H1 (cell line): ENCODE measurements around the gene DHX38. TPM values are rescaled to one million over a fixed set of nuclear protein-coding genes. Genes with fewer than 3 reads are reported as not detected.

Source experiments
- CTCF ChIA-PET: fragments of 300-600 bp; sonication (Branson Sonifier 250); formaldehyde crosslinking; loops from one replicate; lab custom pipeline; 2021; ENCODE audit not compliant: partially characterized antibody; lab: Charles Lee
- POLR2A ChIA-PET: fragments of 300-600 bp; sonication (Branson Sonifier 250); formaldehyde crosslinking; loops from one replicate; lab custom pipeline; 2021; ENCODE audit warnings: inconsistent platforms; ENCODE audit not compliant: partially characterized antibody; lab: Charles Lee
- DNase-seq, 2 experiments: peaks; one replicate each; pipeline versions ENCODE4 v3.0.0 to v3.0.0-alpha.2; 2010 to 2022; ENCODE audit warnings: low spot score in 2 of 2, low read depth in 1 of 2, mixed read lengths in 1 of 2
- FAIRE-seq: peaks from 2 replicates; lab custom pipeline; 2011; peaks lifted over from hg19 to GRCh38; lab: Jason Lieb, UNC
- H2AFZ ChIP-seq: 2 replicates; pipeline ENCODE4 v1.8.1; 2012; ENCODE audit warnings: low read length, inconsistent platforms
- H2AK5ac ChIP-seq: 2 replicates; pipeline ENCODE4 v1.6.1; 2013; ENCODE audit warnings: low read depth, low read length
- H2BK120ac ChIP-seq: replicated peaks from 2 replicates; pipeline ENCODE3; 2013; ENCODE audit warnings: low read depth, low read length, inconsistent platforms
- H2BK12ac ChIP-seq: 2 replicates; pipeline ENCODE4 v1.6.1; 2013; ENCODE audit warnings: low read depth, low read length
- H2BK15ac ChIP-seq: 2 replicates; pipeline ENCODE4 v1.6.1; 2013; ENCODE audit warnings: low read length
- H2BK20ac ChIP-seq: 2 replicates; pipeline ENCODE4 v1.6.1; 2013; ENCODE audit warnings: low read length
- H2BK5ac ChIP-seq: 2 replicates; pipeline ENCODE4 v1.6.1; 2013; ENCODE audit warnings: low read depth, low read length
- H3K14ac ChIP-seq: 2 replicates; pipeline ENCODE4 v1.6.1; 2013; ENCODE audit warnings: inconsistent platforms; ENCODE audit not compliant: insufficient read length
- H3K18ac ChIP-seq: 2 replicates; pipeline ENCODE4 v1.6.1; 2013; ENCODE audit warnings: low read length; ENCODE audit errors: extremely low read depth
- H3K23ac ChIP-seq: 2 replicates; pipeline ENCODE4 v1.6.1; 2013; ENCODE audit warnings: inconsistent platforms; ENCODE audit not compliant: insufficient read length
- H3K23me2 ChIP-seq: 2 replicates; pipeline ENCODE4 v1.6.1; 2013; ENCODE audit warnings: low read depth, low read length
- H3K27ac ChIP-seq: 2 replicates; pipeline ENCODE4 v1.6.1; 2011; ENCODE audit warnings: low read depth, low read length, inconsistent platforms
- H3K27me3 ChIP-seq, 4 experiments: replicated peaks in 1 of 4; 1 replicate in 1 of 4; 2 replicates in 3 of 4; pipeline versions ENCODE4 v1.6.1 to v1.8.1; 2011 to 2013; ENCODE audit warnings: low read length in 3 of 4, mild to moderate bottlenecking in 3 of 4, inconsistent platforms in 2 of 4, mixed read lengths in 2 of 4, moderate library complexity in 1 of 4; ENCODE audit not compliant: control insufficient read depth in 3 of 4, insufficient read depth in 3 of 4; ENCODE audit errors: extremely low read depth in 1 of 4
- H3K36me3 ChIP-seq, 4 experiments: 2 replicates each; pipeline versions ENCODE4 v1.6.1 to v1.8.1; 2011 to 2013; ENCODE audit warnings: mild to moderate bottlenecking in 4 of 4, low read length in 3 of 4, moderate library complexity in 2 of 4, control low read depth in 1 of 4, inconsistent platforms in 1 of 4; ENCODE audit not compliant: insufficient read depth in 4 of 4, control insufficient read depth in 2 of 4
- H3K4ac ChIP-seq: replicated peaks from 2 replicates; pipeline ENCODE3; 2013; ENCODE audit warnings: low read length, low read depth, mixed read lengths, inconsistent platforms; ENCODE audit not compliant: insufficient read length
- H3K4me1 ChIP-seq, 4 experiments: replicated peaks in 1 of 4; 1 replicate in 1 of 4; 2 replicates in 3 of 4; pipeline versions ENCODE4 v1.6.1 to v1.8.1; 2011 to 2013; ENCODE audit warnings: low read length in 3 of 4, inconsistent platforms in 2 of 4, mixed read lengths in 1 of 4; ENCODE audit not compliant: insufficient read depth in 4 of 4, control insufficient read depth in 3 of 4
- H3K4me2 ChIP-seq, 2 experiments: 2 replicates each; pipeline versions ENCODE4 v1.6.1 to v1.8.1; 2011 to 2013; ENCODE audit warnings: low read depth in 2 of 2, low read length in 2 of 2, control low read depth in 1 of 2, inconsistent platforms in 1 of 2, mild to moderate bottlenecking in 1 of 2; ENCODE audit not compliant: insufficient read depth in 1 of 2
- H3K4me3 ChIP-seq, 4 experiments: fragments of 200-600, 300-600 bp in 1 of 4; sonication (generic), shearing (Covaris generic), sonication (Bioruptor Twin) in 1 of 4; 2 replicates each; pipeline versions ENCODE4 v1.5.1 to v1.8.1; 2011 to 2016; ENCODE audit warnings: low read length in 4 of 4, low read depth in 3 of 4, control low read depth in 2 of 4, inconsistent platforms in 2 of 4, mild to moderate bottlenecking in 2 of 4, mixed read lengths in 1 of 4, moderate library complexity in 1 of 4; ENCODE audit not compliant: insufficient read depth in 2 of 4; ENCODE audit errors: extremely low read depth in 1 of 4
- H3K56ac ChIP-seq: replicated peaks from 2 replicates; pipeline ENCODE3; 2013; ENCODE audit warnings: low read depth, mild to moderate bottlenecking, mixed read lengths, low read length, inconsistent platforms; ENCODE audit not compliant: insufficient read length
- H3K79me1 ChIP-seq: 2 replicates; pipeline ENCODE4 v1.6.1; 2013; ENCODE audit warnings: low read depth, low read length, control low read depth
- H3K79me2 ChIP-seq, 2 experiments: 2 replicates each; pipeline versions ENCODE4 v1.6.1 to v1.8.1; 2012 to 2013; ENCODE audit warnings: low read length in 2 of 2, mild to moderate bottlenecking in 2 of 2, inconsistent platforms in 1 of 2; ENCODE audit not compliant: insufficient read depth in 2 of 2, control insufficient read depth in 1 of 2
- H3K9ac ChIP-seq, 4 experiments: replicated peaks in 1 of 4; 1 replicate in 1 of 4; 2 replicates in 3 of 4; pipeline versions ENCODE4 v1.6.1 to v1.8.1; 2011 to 2013; ENCODE audit warnings: low read depth in 3 of 4, low read length in 3 of 4, control low read depth in 2 of 4, mild to moderate bottlenecking in 2 of 4, moderate library complexity in 2 of 4, inconsistent platforms in 1 of 4; ENCODE audit errors: extremely low read depth in 1 of 4
- H3K9me3 ChIP-seq, 2 experiments: 2 replicates each; pipeline versions ENCODE4 v1.6.1 to v1.8.1; 2012 to 2013; ENCODE audit warnings: mild to moderate bottlenecking in 2 of 2, moderate library complexity in 2 of 2, control low read depth in 1 of 2, inconsistent platforms in 1 of 2, low read depth in 1 of 2, low read length in 1 of 2, mixed read lengths in 1 of 2; ENCODE audit not compliant: insufficient read depth in 2 of 2
- H4K20me1 ChIP-seq, 2 experiments: replicated peaks in 1 of 2; 2 replicates each; pipeline versions ENCODE3 to v1.8.1; 2011 to 2013; ENCODE audit warnings: inconsistent platforms in 2 of 2, low read length in 2 of 2, mild to moderate bottlenecking in 1 of 2; ENCODE audit not compliant: insufficient read depth in 2 of 2, control insufficient read depth in 1 of 2
- H4K5ac ChIP-seq: 2 replicates; pipeline ENCODE4 v1.6.1; 2013; ENCODE audit warnings: low read length, low read depth, mixed read lengths, inconsistent platforms; ENCODE audit not compliant: insufficient read length
- H4K8ac ChIP-seq: 2 replicates; pipeline ENCODE4 v1.8.0; 2013; ENCODE audit warnings: mild to moderate bottlenecking, moderate library complexity, low read length, inconsistent platforms; ENCODE audit not compliant: insufficient read depth; ENCODE audit errors: extremely low read depth
- H4K91ac ChIP-seq: replicated peaks from 2 replicates; pipeline ENCODE3; 2013; ENCODE audit warnings: low read length, mixed read lengths, inconsistent platforms; ENCODE audit not compliant: insufficient read length
- ATF3 ChIP-seq: IDR thresholded peaks from 2 replicates; pipeline ENCODE4 v1.6.1; 2011; ENCODE audit warnings: low read depth, mild to moderate bottlenecking, low read length; ENCODE audit not compliant: insufficient read depth
- BACH1 ChIP-seq: IDR thresholded peaks from 2 replicates; pipeline ENCODE4 v1.6.1; 2012; ENCODE audit warnings: low read length, improper control_type of control experiment
- BRCA1 ChIP-seq: IDR thresholded peaks from 2 replicates; pipeline ENCODE4 v1.6.1; 2012; ENCODE audit warnings: low read depth, low read length, improper control_type of control experiment
- CBX5 ChIP-seq: fragments of 300-800, 300-1000 bp; sonication (generic); IDR thresholded peaks from 2 replicates; pipeline ENCODE4 v1.7.1; 2016; ENCODE audit warnings: antibody characterized with exemption, low read length, low read depth
- CBX8 ChIP-seq: fragments of 300-800, 300-1000 bp; sonication (generic); IDR thresholded peaks from 2 replicates; pipeline ENCODE4 v1.7.1; 2016; ENCODE audit warnings: low read depth, low read length, borderline replicate concordance
- GTF2F1 ChIP-seq: IDR thresholded peaks from 2 replicates; pipeline ENCODE4 v1.6.1; 2012; ENCODE audit warnings: low read depth, low read length, improper control_type of control experiment, borderline replicate concordance
- KDM4A ChIP-seq: IDR thresholded peaks from one replicate; pipeline ENCODE4 v1.7.1; 2012; ENCODE audit warnings: low read depth, mild to moderate bottlenecking, moderate library complexity, low read length, inconsistent platforms; ENCODE audit not compliant: severe bottlenecking
- MAX ChIP-seq: IDR thresholded peaks from 2 replicates; pipeline ENCODE4 v1.6.1; 2012; ENCODE audit warnings: inconsistent platforms
- POLR2AphosphoS5 ChIP-seq: IDR thresholded peaks from 2 replicates; pipeline ENCODE4 v1.6.1; 2011; ENCODE audit warnings: low read depth, low read length
- RAD21 ChIP-seq, 2 experiments: IDR thresholded peaks in 1 of 2; conservative IDR thresholded peaks in 1 of 2; 2 replicates each; pipeline ENCODE4 v1.6.1; 2011; ENCODE audit warnings: low read depth in 2 of 2, low read length in 2 of 2, improper control_type of control experiment in 1 of 2, inconsistent platforms in 1 of 2, mild to moderate bottlenecking in 1 of 2, moderate library complexity in 1 of 2
- SUZ12 ChIP-seq: fragments of 200-600 bp; sonication (generic); IDR thresholded peaks from 2 replicates; pipeline ENCODE4 v1.6.1; 2012; ENCODE audit warnings: mild to moderate bottlenecking, inconsistent platforms, low read length, moderate library complexity, mixed read lengths
- WGBS, 2 experiments: shearing (Covaris generic) in 1 of 2; methylation state at CpG; one replicate each; pipeline versions ENCODE4 v1.1.6 to v1.1.7; 2013 to 2015; ENCODE audit warnings: low lambda C conversion rate in 2 of 2, mixed read lengths in 2 of 2, inconsistent platforms in 1 of 2, low coverage in 1 of 2, missing lambda C conversion rate in 1 of 2; ENCODE audit not compliant: insufficient replicate concordance in 2 of 2, insufficient coverage in 1 of 2, insufficient read length in 1 of 2; ENCODE audit errors: extremely low coverage in 1 of 2, missing lambda C conversion rate in 1 of 2; 5-methylcytosine and 5-hydroxymethylcytosine counted together
- polyA plus RNA-seq, 7 experiments: library from polyadenylated mRNA; depleted of rRNA in 3 of 7; stranded (reverse) in 5 of 7; unstranded in 2 of 7; fragments of >200 nt in 5 of 7; fragments of 200-250 nt in 2 of 7; gene quantifications; 1 replicate in 5 of 7; 2 replicates in 1 of 7; 4 replicates in 1 of 7; pipeline versions ENCODE4 v1.2.1 to v1.2.3, GENCODE V29; 2011 to 2013; ENCODE audit warnings: missing spikeins in 2 of 7, mixed read lengths in 2 of 7
- total RNA-seq: library from RNA; stranded (reverse); fragmentation: NEBNext Ultra II Directional; extraction: Animal tissue kit (Norgen Biotek cat#: 25700); gene quantifications from 2 replicates; pipeline ENCODE4 v1.2.1, GENCODE V29; 2021

The DHX38 gene
- total and polyA plus RNA-seq, 2 of the 8 experiments (the other 6 are each of a cell fraction or from before 2014, with no cell fraction given): 27.3 to 53.5 TPM

GRCh38 chr16:72159801-72160200 is 66.2 kb downstream of the DHX38 start:
- no peak overlapping the region for H3K56ac ChIP-seq
- H2BK15ac ChIP-seq: no peak overlapping the region
- H4K8ac ChIP-seq: no peak overlapping the region
- no peaks in the 10 kb centered on the region for H3K9me3 ChIP-seq
- H4K91ac ChIP-seq: no peak overlapping the region
- no peak overlapping the region for H3K18ac ChIP-seq
- no peak overlapping the region for H3K14ac ChIP-seq
- no peak overlapping the region for H3K4me3 ChIP-seq
- no peak overlapping the region for H2BK20ac ChIP-seq
- H3K23ac ChIP-seq: no peak overlapping the region
- POLR2A ChIA-PET: no interaction called here
- no peak overlapping the region for H3K4ac ChIP-seq
- H3K23me2 ChIP-seq: no peaks in the 10 kb centered on the region
- no peak overlapping the region for H2BK12ac ChIP-seq
- H3K27me3 ChIP-seq: no peaks in the 10 kb centered on the region
- H3K27ac ChIP-seq: no peak overlapping the region
- no peak overlapping the region for H2AFZ ChIP-seq
- WGBS, 2 experiments: 78% methylated on average over 2 of the region's 2 CpGs; no CpG with 5 or more reads in 1 of the 2 experiments
- DNase-seq (no peak), FAIRE-seq (no peak)
- H3K79me1 ChIP-seq: no peaks in the 10 kb centered on the region
- H2AK5ac ChIP-seq: no peak overlapping the region
- H3K4me2 ChIP-seq: no peak overlapping the region
- H4K20me1 ChIP-seq: no peaks in the 10 kb centered on the region
- H3K79me2 ChIP-seq: no peaks in the 10 kb centered on the region
- H2BK120ac ChIP-seq: no peak overlapping the region
- H3K4me1 ChIP-seq: peaks cover 0 to 6% (median 5%) of the 10 kb centered on the region in 4 experiments; a peak in 4 of 7 replicates
- no peaks in the 10 kb centered on the region for H3K36me3 ChIP-seq
- no peak overlapping the region for H3K9ac ChIP-seq
- H4K5ac ChIP-seq: no peak overlapping the region
- H2BK5ac ChIP-seq: no peak overlapping the region
- CTCF ChIA-PET: no interaction called here
- TF ChIP-seq POLR2AphosphoS5 (no peak), SUZ12 (no peak), CBX5 (no peak), CBX8 (no peak), BACH1 (no peak), RAD21 (IDR thresholded peaks at IDR 0.05 in 1 of 2, conservative IDR thresholded peaks at IDR 0.05 in 1 of 2; ENCODE audit: low read depth in 2 of 2, low read length in 2 of 2) (no peak), KDM4A (no peak), GTF2F1 (no peak), BRCA1 (no peak), MAX (no peak), ATF3 (no peak)
